PC-9 (cell line): ENCODE data around the gene TMEM88.

Experiments
- EZH2 ChIP-seq: fragments of 200-600 bp; sonication (generic); IDR thresholded peaks from 2 replicates; pipeline ENCODE4 v1.8.0; 2017; ENCODE audit warnings: antibody characterized with exemption, low read depth
- TF ChIP-seq, protein P1 (sequence below): fragments of 200-600 bp; sonication (generic); conservative IDR thresholded peaks from 2 replicates; pipeline ENCODE4 v1.6.1; 2017; ENCODE audit warnings: mixed run types, antibody characterized with exemption, mild to moderate bottlenecking, moderate library complexity

DNA sequence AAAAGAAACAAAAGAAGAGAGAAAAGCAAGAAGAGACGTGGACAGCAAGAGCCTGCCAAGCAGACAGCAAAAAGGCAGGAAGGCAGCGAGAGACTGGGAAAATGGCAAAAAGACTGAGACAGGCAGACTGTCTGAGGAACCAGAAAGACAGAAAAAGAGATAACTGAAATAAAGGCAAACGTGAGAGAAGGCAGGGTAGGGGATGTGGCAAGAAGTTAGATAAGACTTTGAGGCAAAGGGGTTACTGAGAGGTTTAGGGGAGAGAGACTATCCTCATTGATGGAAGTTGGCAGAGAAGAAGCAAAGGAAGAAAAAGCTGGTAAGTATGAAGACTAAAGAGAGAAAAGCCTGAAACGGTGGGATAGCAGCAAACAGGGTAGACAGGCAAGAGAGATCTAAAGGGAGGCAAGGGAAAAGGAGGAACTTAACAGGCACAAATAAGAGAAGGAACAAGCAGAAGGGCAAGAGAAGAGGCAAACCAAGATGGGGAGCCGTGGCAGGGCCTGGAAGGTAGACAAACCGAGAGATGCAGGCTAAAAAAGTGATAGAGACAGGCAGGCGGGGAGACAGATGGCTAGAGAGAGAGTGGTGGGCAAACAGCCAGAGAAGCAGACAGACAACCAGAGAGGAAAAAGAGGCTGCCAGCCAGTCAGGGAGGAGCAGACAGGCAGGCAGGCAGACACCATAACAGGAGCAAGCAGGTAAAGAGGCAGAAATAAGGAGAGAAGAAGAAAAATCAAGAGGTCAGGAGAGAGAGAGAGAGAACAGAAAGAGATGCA, 26.6 kb downstream of the TMEM88 start:
- TF ChIP-seq, protein P1, sequence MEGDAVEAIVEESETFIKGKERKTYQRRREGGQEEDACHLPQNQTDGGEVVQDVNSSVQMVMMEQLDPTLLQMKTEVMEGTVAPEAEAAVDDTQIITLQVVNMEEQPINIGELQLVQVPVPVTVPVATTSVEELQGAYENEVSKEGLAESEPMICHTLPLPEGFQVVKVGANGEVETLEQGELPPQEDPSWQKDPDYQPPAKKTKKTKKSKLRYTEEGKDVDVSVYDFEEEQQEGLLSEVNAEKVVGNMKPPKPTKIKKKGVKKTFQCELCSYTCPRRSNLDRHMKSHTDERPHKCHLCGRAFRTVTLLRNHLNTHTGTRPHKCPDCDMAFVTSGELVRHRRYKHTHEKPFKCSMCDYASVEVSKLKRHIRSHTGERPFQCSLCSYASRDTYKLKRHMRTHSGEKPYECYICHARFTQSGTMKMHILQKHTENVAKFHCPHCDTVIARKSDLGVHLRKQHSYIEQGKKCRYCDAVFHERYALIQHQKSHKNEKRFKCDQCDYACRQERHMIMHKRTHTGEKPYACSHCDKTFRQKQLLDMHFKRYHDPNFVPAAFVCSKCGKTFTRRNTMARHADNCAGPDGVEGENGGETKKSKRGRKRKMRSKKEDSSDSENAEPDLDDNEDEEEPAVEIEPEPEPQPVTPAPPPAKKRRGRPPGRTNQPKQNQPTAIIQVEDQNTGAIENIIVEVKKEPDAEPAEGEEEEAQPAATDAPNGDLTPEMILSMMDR, result no peak
- TF ChIP-seq EZH2, result no peak
